ENCODE measurements around the gene CUX1. TPM values are rescaled to one million over a fixed set of nuclear protein-coding genes. Genes with fewer than 3 reads are reported as not detected.

The CUX1 gene
- total RNA-seq, 3 donors from 2014 or later: 35.1 to 54.4 (median 41.1) TPM

GRCh38 chr7:101944611-101945010, 127.2 kb downstream of the CUX1 start:
- TF ChIP-seq POLR2A (IDR thresholded peaks at IDR 0.05) (no peak), CTCF (IDR thresholded peaks at IDR 0.05) (no peak), POLR2AphosphoS5 (IDR thresholded peaks at IDR 0.05) (no peak)
- no peak overlapping the region for H3K4me3 ChIP-seq
- H3K36me3 ChIP-seq: no peaks in the 10 kb centered on the region
- no peaks in the 10 kb centered on the region for H3K27me3 ChIP-seq
- no peak for DNase-seq (ENCODE audit: low spot score in 2 of 2)
- H3K27ac ChIP-seq: no peak overlapping the region
- intact Hi-C loops (cut with DNase I; ENCODE audit: low total_unique reads): no loop called here
- H3K4me1 ChIP-seq: no peaks in the 10 kb centered on the region
- H3K9me3 ChIP-seq: no peaks in the 10 kb centered on the region

GRCh38 chr7:101945034-101945758, 127.8 kb downstream of the CUX1 start:
- Histone ChIP-seq H3K27ac (no peak overlapping the region), H3K36me3 (no peaks in the 10 kb centered on the region), H3K4me1 (no peaks in the 10 kb centered on the region), H3K27me3 (no peaks in the 10 kb centered on the region), H3K9me3 (no peaks in the 10 kb centered on the region), H3K4me3 (no peak overlapping the region)
- intact Hi-C loops (cut with DNase I; ENCODE audit: low total_unique reads): no loop called here
- no peak for DNase-seq (ENCODE audit: low spot score in 2 of 2)
- TF ChIP-seq CTCF (IDR thresholded peaks at IDR 0.05): no peak
- no peak for TF ChIP-seq POLR2AphosphoS5 (IDR thresholded peaks at IDR 0.05)
- no peak for TF ChIP-seq POLR2A (IDR thresholded peaks at IDR 0.05)

GRCh38 chr7:101947899-101948298, 130.5 kb downstream of the CUX1 start:
- Histone ChIP-seq H3K36me3 (no peaks in the 10 kb centered on the region), H3K4me3 (no peak overlapping the region), H3K9me3 (no peaks in the 10 kb centered on the region), H3K27ac (no peak overlapping the region), H3K27me3 (no peaks in the 10 kb centered on the region), H3K4me1 (no peaks in the 10 kb centered on the region)
- TF ChIP-seq POLR2A (IDR thresholded peaks at IDR 0.05) (no peak), CTCF (IDR thresholded peaks at IDR 0.05) (no peak), POLR2AphosphoS5 (IDR thresholded peaks at IDR 0.05) (no peak)
- no peak for DNase-seq (ENCODE audit: low spot score in 2 of 2)
- intact Hi-C loops (cut with DNase I; ENCODE audit: low total_unique reads): loop anchor here (2.0 kb wide), 1 partner anchor 141 kb away; no protein-coding TSS in a partner anchor

GRCh38 chr7:101948650-101949049, 131.2 kb downstream of the CUX1 start:
- no peak overlapping the region for H3K27ac ChIP-seq
- TF ChIP-seq POLR2AphosphoS5 (IDR thresholded peaks at IDR 0.05) (no peak), POLR2A (IDR thresholded peaks at IDR 0.05) (no peak), CTCF (IDR thresholded peaks at IDR 0.05) (no peak)
- intact Hi-C loops (cut with DNase I; ENCODE audit: low total_unique reads): loop anchor here (2.0 kb wide), 1 partner anchor 142 kb away; no protein-coding TSS in a partner anchor
- DNase-seq (ENCODE audit: low spot score in 2 of 2): no peak
- H3K4me3 ChIP-seq: no peak overlapping the region
- H3K36me3 ChIP-seq: no peaks in the 10 kb centered on the region
- no peaks in the 10 kb centered on the region for H3K4me1 ChIP-seq
- no peaks in the 10 kb centered on the region for H3K27me3 ChIP-seq
- no peaks in the 10 kb centered on the region for H3K9me3 ChIP-seq

- H3K27me3 ChIP-seq: no peaks in the 10 kb centered on the region
- H3K4me1 ChIP-seq: no peaks in the 10 kb centered on the region
- intact Hi-C loops (cut with DNase I; ENCODE audit: low total_unique reads): no loop called here
- H3K4me3 ChIP-seq: no peak overlapping the region
- no peaks in the 10 kb centered on the region for H3K9me3 ChIP-seq
- DNase-seq (ENCODE audit: low spot score in 2 of 2): no peak
- H3K36me3 ChIP-seq: no peaks in the 10 kb centered on the region
- H3K27ac ChIP-seq: no peak overlapping the region
- TF ChIP-seq POLR2AphosphoS5 (IDR thresholded peaks at IDR 0.05) (no peak), POLR2A (IDR thresholded peaks at IDR 0.05) (no peak), CTCF (IDR thresholded peaks at IDR 0.05) (no peak)
These were observed 133.2 kb downstream of the CUX1 start for GRCh38 chr7:101950450-101951119.

All from breast epithelium (tissue), 4 donors.